Endothelial cell of umbilical vein (primary cell): Measurements from ENCODE around the gene CXCR4. TPM values are rescaled to one million over a fixed set of nuclear protein-coding genes. Genes with fewer than 3 reads are reported as not detected.
"Not testable (repeated sequence)": the region's sequence is repeated elsewhere in the genome, so short reads cannot be mapped to it uniquely, and the experiment has no call there.

Source experiments
- BruUV-seq: library from RNA; stranded (reverse); fragments of 400-500 nt; replicated peaks from 2 replicates; lab custom pipeline; 2021; lab: Mats Ljungman, UMichigan
- CTCF ChIA-PET: fragments of 300-600, 350-600 bp; sonication (Branson Sonifier 250); formaldehyde crosslinking; loops from one replicate; lab custom pipeline; 2021; ENCODE audit warnings: antibody characterized with exemption, inconsistent platforms; lab: Charles Lee
- POLR2A ChIA-PET: fragments of 300-600, 350-600 bp; sonication (Branson Sonifier 250); formaldehyde crosslinking; loops from one replicate; lab custom pipeline; 2021; ENCODE audit warnings: antibody characterized with exemption, inconsistent platforms; lab: Charles Lee
- DNase-seq: peaks from one replicate; pipeline ENCODE4 v3.0.0-alpha.2; 2011; ENCODE audit warnings: low read depth, low spot score
- FAIRE-seq: peaks from 2 replicates; lab custom pipeline; 2011; peaks lifted over from hg19 to GRCh38; lab: Jason Lieb, UNC
- H2AFZ ChIP-seq: 2 replicates; pipeline ENCODE4 v1.6.0; 2012; ENCODE audit warnings: low read depth, low read length, control low read depth, inconsistent platforms
- H3K27ac ChIP-seq: 2 replicates; pipeline ENCODE4 v1.5.1; 2011; ENCODE audit warnings: low read depth, mild to moderate bottlenecking, control low read depth, low read length, moderate library complexity; ENCODE audit not compliant: insufficient read depth
- H3K27me3 ChIP-seq, 2 experiments: 2 replicates each; pipeline versions ENCODE4 v1.6.0 to v1.6.1; 2011; ENCODE audit warnings: low read length in 2 of 2, mixed read lengths in 1 of 2; ENCODE audit not compliant: control insufficient read depth in 2 of 2, insufficient read depth in 2 of 2
- H3K36me3 ChIP-seq, 2 experiments: 2 replicates in 1 of 2; 3 replicates in 1 of 2; pipeline ENCODE4 v1.5.1; 2011; ENCODE audit warnings: low read length in 2 of 2, mild to moderate bottlenecking in 1 of 2, moderate library complexity in 1 of 2; ENCODE audit not compliant: control insufficient read depth in 2 of 2, insufficient read depth in 2 of 2; ENCODE audit errors: extremely low read depth in 1 of 2
- H3K4me1 ChIP-seq: 3 replicates; pipeline ENCODE4 v1.5.1; 2011; ENCODE audit warnings: mild to moderate bottlenecking, low read length; ENCODE audit not compliant: control insufficient read depth, insufficient read depth; ENCODE audit errors: extremely low read depth
- H3K4me2 ChIP-seq: 2 replicates; pipeline ENCODE4 v1.6.1; 2011; ENCODE audit warnings: low read length, control low read depth, mixed read lengths; ENCODE audit not compliant: insufficient read depth
- H3K4me3 ChIP-seq, 3 experiments: fragments of 200-600 bp in 1 of 3; sonication (generic), shearing (Covaris generic) in 1 of 3; replicated peaks in 1 of 3; 2 replicates each; pipeline ENCODE4 v1.5.1; 2011 to 2016; ENCODE audit warnings: control low read depth in 3 of 3, low read length in 3 of 3, mild to moderate bottlenecking in 2 of 3, inconsistent platforms in 1 of 3, low read depth in 1 of 3, moderate library complexity in 1 of 3; ENCODE audit not compliant: insufficient read depth in 1 of 3
- H3K79me2 ChIP-seq: 2 replicates; pipeline ENCODE4 v1.6.0; 2012; ENCODE audit warnings: low read length, inconsistent platforms; ENCODE audit not compliant: control insufficient read depth, insufficient read depth
- H3K9ac ChIP-seq: replicated peaks from 2 replicates; pipeline ENCODE3; 2011; ENCODE audit warnings: low read length, control low read depth; ENCODE audit not compliant: insufficient read depth; ENCODE audit errors: extremely low read depth
- H3K9me1 ChIP-seq: replicated peaks from 3 replicates; pipeline ENCODE4 v1.6.0; 2011; ENCODE audit warnings: mild to moderate bottlenecking, low read length; ENCODE audit not compliant: control insufficient read depth, insufficient read depth; ENCODE audit errors: extremely low read depth
- H3K9me3 ChIP-seq: replicated peaks from 2 replicates; pipeline ENCODE4 v1.5.1; 2012; ENCODE audit warnings: low read length, inconsistent platforms; ENCODE audit not compliant: control insufficient read depth, insufficient read depth
- H4K20me1 ChIP-seq: replicated peaks from 2 replicates; pipeline ENCODE3; 2011; ENCODE audit warnings: mild to moderate bottlenecking, low read length; ENCODE audit not compliant: control insufficient read depth, insufficient read depth; ENCODE audit errors: extremely low read depth
- CTCF ChIP-seq, 2 donors: IDR thresholded peaks; 1 replicate in 1 of 2; 2 replicates in 1 of 2; pipeline ENCODE4 v1.5.1; 2011; ENCODE audit warnings: low read length in 2 of 2, mild to moderate bottlenecking in 2 of 2, moderate library complexity in 2 of 2, control low read depth in 1 of 2, inconsistent platforms in 1 of 2, low read depth in 1 of 2; ENCODE audit not compliant: insufficient read depth in 1 of 2; ENCODE audit errors: extremely low read depth in 1 of 2
- FOS ChIP-seq: IDR thresholded peaks from 2 replicates; pipeline ENCODE4 v1.6.1; 2011; ENCODE audit warnings: mild to moderate bottlenecking, low read length, moderate library complexity, borderline replicate concordance; ENCODE audit not compliant: insufficient read depth
- GATA2 ChIP-seq: IDR thresholded peaks from 2 replicates; pipeline ENCODE4 v1.7.0; 2011; ENCODE audit warnings: low read depth, mild to moderate bottlenecking, moderate library complexity, mixed read lengths, low read length; ENCODE audit not compliant: insufficient read length, insufficient read depth
- JUN ChIP-seq: IDR thresholded peaks from 2 replicates; pipeline ENCODE4 v1.6.1; 2011; ENCODE audit warnings: borderline replicate concordance, low read depth; ENCODE audit not compliant: insufficient read length, insufficient read depth
- MAX ChIP-seq: IDR thresholded peaks from 2 replicates; pipeline ENCODE4 v1.6.1; 2011; ENCODE audit not compliant: insufficient read depth, insufficient read length
- MYC ChIP-seq: IDR thresholded peaks from one replicate; pipeline ENCODE4 v1.6.1; 2011; ENCODE audit warnings: mild to moderate bottlenecking, low read depth, low read length
- POLR2A ChIP-seq: IDR thresholded peaks from 2 replicates; pipeline ENCODE4 v1.6.1; 2012; ENCODE audit warnings: low read depth, mild to moderate bottlenecking, control low read depth, low read length
- POLR2AphosphoS5 ChIP-seq: IDR thresholded peaks from 2 replicates; pipeline ENCODE4 v1.6.1; 2012; ENCODE audit warnings: low read depth, mild to moderate bottlenecking, control low read depth, low read length, moderate library complexity; ENCODE audit not compliant: insufficient read depth
- dilution Hi-C: fragments of 300-500 bp; cut with MboI; formaldehyde crosslinking; loops from one replicate; pipeline ENCODE4 v1.15.0; 2019; ENCODE audit warnings: low sequenced_read_pairs; ENCODE audit not compliant: extremely low pct_ligation_motif_present
- intact Hi-C: fragments of 100-400 bp; cut with micrococcal nuclease; formaldehyde crosslinking; loops from one replicate; pipeline ENCODE4 v1.10.0; 2022
- polyA plus RNA-seq, 4 experiments: library from polyadenylated mRNA; depleted of rRNA in 3 of 4; stranded (reverse) in 3 of 4; unstranded in 1 of 4; fragments of >200 nt; gene quantifications; 2 replicates each; pipeline versions ENCODE4 v1.2.1 to v1.2.3, GENCODE V29; 2011 to 2012; ENCODE audit warnings: missing spikeins in 1 of 4
- total RNA-seq: library from RNA; stranded (reverse); gene quantifications from 2 replicates; pipeline ENCODE4 v1.2.3, GENCODE V29; 2021

Gene CXCR4
- total and polyA plus RNA-seq, 2 donors (not counting 3 experiments of a cell fraction or from before 2014, with no cell fraction given): 42.2 to 52.4 TPM

- POLR2A ChIA-PET: no interaction called here
Observed at GRCh38 chr2:136091899-136092298, 26.1 kb downstream of the CXCR4 start.

GRCh38 chr2:136087901-136088460 is 30.0 kb downstream of the CXCR4 start:
- DNase-seq, H3K4me2 ChIP-seq, H3K4me3 ChIP-seq, intact Hi-C loops, H3K9ac ChIP-seq, dilution Hi-C loops, H3K4me1 ChIP-seq, H3K36me3 ChIP-seq, H3K79me2 ChIP-seq, H3K9me3 ChIP-seq, BruUV-seq, H3K9me1 ChIP-seq, H3K27ac ChIP-seq, H2AFZ ChIP-seq, H4K20me1 ChIP-seq, H3K27me3 ChIP-seq, FAIRE-seq, POLR2A ChIA-PET: not testable (repeated sequence)
- CTCF ChIA-PET: interaction anchor here (0.6 to 2.4 kb wide), 2 partner anchors 8 to 36 kb away, joined by 3 to 4 read pairs; no protein-coding TSS in a partner anchor

More at GRCh38 chr2:136091899-136092298, 26.1 kb downstream of the CXCR4 start:
- Histone ChIP-seq H3K4me2 (no peak overlapping the region), H3K9me3 (no peaks in the 10 kb centered on the region), H3K4me1 (no peaks in the 10 kb centered on the region), H3K36me3 (no peaks in the 10 kb centered on the region), H4K20me1 (no peaks in the 10 kb centered on the region), H3K4me3 (no peak overlapping the region), H3K9ac (no peak overlapping the region), H2AFZ (no peak overlapping the region), H3K27me3 (peaks cover 1 to 15% of the 10 kb centered on the region in 2 experiments), H3K27ac (no peak overlapping the region), H3K79me2 (no peaks in the 10 kb centered on the region), H3K9me1 (no peaks in the 10 kb centered on the region)
- BruUV-seq: no TSS peak
- DNase-seq: no peak
- intact Hi-C loops: no loop called here
- TF ChIP-seq CTCF (IDR thresholded peaks at IDR 0.05; ENCODE audit: extremely low read depth in 1 of 2, insufficient read depth in 1 of 2, low read depth in 1 of 2, low read length in 2 of 2) (no peak), FOS (no peak), POLR2A (no peak), GATA2 (no peak), MYC (no peak), JUN (no peak), MAX (no peak), POLR2AphosphoS5 (no peak)
- dilution Hi-C loops: no loop called here
- FAIRE-seq: no peak
- CTCF ChIA-PET: no interaction called here
